NB4 (cell line): ENCODE data around the gene DMC1.

ENCODE experiments used
- CTCF ChIP-seq: IDR thresholded peaks from one replicate; pipeline ENCODE4 v1.5.1; 2012; ENCODE audit warnings: low read depth, low read length
- POLR2A ChIP-seq: IDR thresholded peaks from 2 replicates; pipeline ENCODE4 v1.6.1; 2011; ENCODE audit warnings: mild to moderate bottlenecking; ENCODE audit not compliant: insufficient read length; ENCODE audit errors: extremely low read depth

- TF ChIP-seq CTCF (no peak), POLR2A (no peak)
These were observed 50.3 kb downstream of the DMC1 start for GRCh38 chr22:38519453-38520250.
